Esophagus (tissue), 2 donors: ENCODE data around the gene FHIT. TPM values are rescaled to one million over a fixed set of nuclear protein-coding genes. Genes with fewer than 3 reads are reported as not detected.
"Not testable (repeated sequence)": the region's sequence is repeated elsewhere in the genome, so short reads cannot be mapped to it uniquely, and the experiment has no call there.

Source experiments
- H3K27ac ChIP-seq, 2 donors: one replicate each; pipeline ENCODE4 v1.5.1; 2013; ENCODE audit warnings: low read depth in 2 of 2, mild to moderate bottlenecking in 2 of 2, inconsistent platforms in 1 of 2, low read length in 1 of 2, moderate library complexity in 1 of 2
- H3K27me3 ChIP-seq, 2 donors: one replicate each; pipeline ENCODE4 v1.6.1; 2013; ENCODE audit warnings: low read length in 2 of 2, control low read depth in 1 of 2, mild to moderate bottlenecking in 1 of 2; ENCODE audit not compliant: insufficient read depth in 2 of 2, control insufficient read depth in 1 of 2
- H3K36me3 ChIP-seq, 2 donors: one replicate each; pipeline ENCODE4 v1.6.1; 2013; ENCODE audit warnings: low read length in 1 of 2; ENCODE audit not compliant: control insufficient read depth in 2 of 2, insufficient read depth in 2 of 2
- H3K4me1 ChIP-seq, 2 donors: one replicate each; pipeline ENCODE4 v1.6.1; 2013; ENCODE audit warnings: low read length in 1 of 2; ENCODE audit not compliant: control insufficient read depth in 2 of 2, insufficient read depth in 2 of 2
- H3K4me3 ChIP-seq, 2 donors: one replicate each; pipeline ENCODE4 v1.5.1; 2013; ENCODE audit warnings: low read length in 2 of 2, mild to moderate bottlenecking in 2 of 2, low read depth in 1 of 2, moderate library complexity in 1 of 2
- H3K9me3 ChIP-seq, 2 donors: one replicate each; pipeline ENCODE4 v1.6.1; 2013; ENCODE audit warnings: mild to moderate bottlenecking in 2 of 2, low read depth in 1 of 2, low read length in 1 of 2, moderate library complexity in 1 of 2; ENCODE audit not compliant: control insufficient read depth in 2 of 2, insufficient read depth in 1 of 2
- WGBS, 2 donors: extraction: QIAGEN DNeasy Blood & Tissue Kit; methylation state at CpG; one replicate each; pipeline ENCODE4 v1.1.7; 2013; 5-methylcytosine and 5-hydroxymethylcytosine counted together
- polyA plus RNA-seq, 2 donors: library from polyadenylated mRNA; stranded (reverse); fragments of 200-250 nt; gene quantifications; one replicate each; pipeline ENCODE4 v1.2.3, GENCODE V29; 2013
- donor health status: healthy with polysubstance abuse.
- donor health status: Bipolar disorder and iron deficiency.

FHIT gene
- polyA plus RNA-seq, 2 donors: 3.4 to 5.0 TPM

DNA sequence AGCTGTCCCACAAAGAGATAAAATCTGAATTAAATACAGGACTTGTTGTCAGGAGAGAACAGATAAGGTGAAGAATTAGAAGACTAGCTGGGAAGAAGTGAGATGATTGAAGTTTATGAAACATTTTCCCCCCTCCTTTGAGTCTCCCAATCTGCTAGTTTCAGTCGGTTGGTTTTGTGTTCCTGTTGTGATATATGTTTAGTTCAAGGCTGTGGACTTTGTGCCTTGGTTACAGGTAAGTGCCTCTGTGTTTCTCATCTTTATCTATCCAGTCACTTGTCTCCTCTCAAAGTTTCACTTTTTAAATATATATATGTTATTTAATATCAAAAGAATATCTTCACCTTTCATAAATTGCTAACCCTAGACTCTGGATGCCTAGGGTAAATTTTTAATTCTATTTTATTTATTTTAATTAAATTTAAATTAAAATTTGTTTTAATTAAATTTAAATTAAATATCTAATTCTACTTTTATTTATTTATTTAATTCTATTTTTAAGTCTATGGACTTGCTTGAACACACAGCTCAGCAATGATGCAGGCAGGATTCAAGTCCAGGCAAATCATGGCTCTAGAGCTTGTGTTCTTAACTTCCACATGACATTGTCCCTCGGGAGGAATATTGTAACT lies 190.0 kb downstream of the FHIT start:
- H3K27me3 ChIP-seq: no peaks in the 10 kb centered on the region
- no peaks in the 10 kb centered on the region for H3K36me3 ChIP-seq
- no peak overlapping the region for H3K27ac ChIP-seq
- WGBS, 2 donors: 64 to 75% methylated on average over 2 of the region's 2 CpGs
- H3K9me3 ChIP-seq: no peaks in the 10 kb centered on the region
- H3K4me3 ChIP-seq: no peak overlapping the region
- peaks cover 0 to 2% of the 10 kb centered on the region in 2 donors for H3K4me1 ChIP-seq

DNA sequence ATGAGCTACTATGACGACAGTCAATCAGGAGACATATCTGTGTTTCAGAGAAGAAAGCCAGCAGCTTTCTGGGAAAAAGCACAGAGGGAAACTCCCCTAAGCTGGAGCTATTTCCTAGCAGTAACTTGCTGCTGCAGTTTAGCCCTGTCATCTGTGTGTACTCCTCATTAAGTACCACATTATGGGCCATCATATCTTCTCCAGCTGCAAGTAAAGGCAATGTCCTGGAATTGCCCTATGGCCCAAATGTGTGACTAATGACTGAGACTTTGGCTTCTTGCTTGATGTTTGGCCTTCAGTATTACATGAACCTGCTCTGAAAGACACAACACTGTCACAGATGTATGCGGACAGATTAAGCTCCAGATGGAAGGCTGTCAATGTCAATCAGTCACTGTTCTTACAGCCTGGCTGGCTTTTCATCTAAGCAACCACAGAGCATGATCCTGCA lies 190.8 kb downstream of the FHIT start:
- Histone ChIP-seq H3K36me3 (no peaks in the 10 kb centered on the region), H3K4me3 (no peak overlapping the region), H3K9me3 (no peaks in the 10 kb centered on the region), H3K4me1 (peaks cover 0 to 2% of the 10 kb centered on the region in 2 donors), H3K27me3 (no peaks in the 10 kb centered on the region), H3K27ac (no peak overlapping the region)
- 50 to 64% methylated on average over 2 of the region's 2 CpGs for WGBS, 2 donors

DNA sequence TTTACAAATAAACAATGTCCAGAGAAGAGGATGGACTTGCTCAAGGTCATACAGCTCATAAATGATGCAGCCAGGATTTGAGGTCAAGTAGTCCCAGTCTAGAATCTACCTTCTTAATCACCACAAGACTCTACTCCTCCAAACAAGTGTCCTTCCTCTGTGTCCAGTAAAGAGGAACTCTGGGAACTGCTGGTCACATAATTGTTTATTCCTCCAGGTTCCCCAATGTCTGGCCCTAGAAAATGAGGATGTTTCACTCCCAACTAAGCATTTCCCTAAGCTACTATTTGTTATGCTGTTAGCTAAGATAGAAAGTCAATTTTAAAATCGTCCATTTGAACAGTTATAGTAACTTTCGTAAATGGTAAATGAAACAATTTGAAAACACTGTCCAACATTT lies 192.4 kb downstream of the FHIT start:
- 90 to 94% methylated on average over 2 of the region's 2 CpGs for WGBS, 2 donors

DNA sequence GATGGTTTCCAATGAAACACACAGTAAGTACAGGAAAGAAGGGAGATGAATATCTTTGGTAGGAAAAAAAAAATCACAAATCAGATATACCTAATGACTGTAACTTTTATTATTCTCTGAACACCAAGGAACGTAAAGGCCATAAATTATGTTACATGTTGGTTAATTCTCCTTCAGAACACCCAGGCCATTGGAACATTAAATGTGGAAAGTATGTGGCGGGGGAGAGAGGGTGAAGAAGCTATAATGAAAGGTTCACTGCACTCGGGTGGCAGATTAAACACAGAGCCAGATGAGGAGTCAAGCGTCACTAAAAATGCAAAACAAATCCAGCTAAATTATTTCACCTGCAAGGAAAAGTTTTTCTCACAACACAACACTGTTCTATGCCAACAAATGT lies 193.8 kb downstream of the FHIT start:
- Histone ChIP-seq H3K4me3 (no peak overlapping the region), H3K9me3 (no peaks in the 10 kb centered on the region), H3K4me1 (peaks cover 0 to 2% of the 10 kb centered on the region in 2 donors), H3K36me3 (no peaks in the 10 kb centered on the region), H3K27ac (no peak overlapping the region), H3K27me3 (no peaks in the 10 kb centered on the region)
- WGBS, 2 donors: 75 to 79% methylated on average over 4 of the region's 4 CpGs

More for the DNA sequence above, 192.4 kb downstream of the FHIT start:
- H3K4me3 ChIP-seq: no peak overlapping the region
- H3K4me1 ChIP-seq: peaks cover 0 to 2% of the 10 kb centered on the region in 2 donors
- no peak overlapping the region for H3K27ac ChIP-seq
- no peaks in the 10 kb centered on the region for H3K9me3 ChIP-seq
- H3K36me3 ChIP-seq: no peaks in the 10 kb centered on the region
- H3K27me3 ChIP-seq: no peaks in the 10 kb centered on the region

DNA sequence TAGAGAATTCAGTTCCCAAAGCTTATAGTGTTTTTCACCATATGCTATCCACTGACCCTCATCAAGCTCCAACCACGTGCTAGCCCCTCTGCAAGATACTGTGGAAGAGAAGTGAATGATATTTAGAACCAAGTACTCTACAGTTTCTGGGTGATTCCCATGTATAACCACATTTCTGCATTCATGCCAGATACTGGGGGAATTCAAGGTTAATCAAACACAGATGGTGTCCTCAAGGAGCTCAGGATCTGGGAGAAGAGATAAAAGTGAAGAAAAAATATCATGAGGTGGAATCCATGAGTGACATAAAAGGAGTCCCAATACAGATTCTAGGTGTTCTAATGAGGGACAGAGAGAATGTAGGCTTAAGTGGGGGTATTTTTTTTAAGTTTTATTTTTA lies 195.8 kb downstream of the FHIT start:
- Histone ChIP-seq H3K4me1 (peaks cover 0 to 2% of the 10 kb centered on the region in 2 donors), H3K4me3 (no peak overlapping the region), H3K9me3 (no peaks in the 10 kb centered on the region), H3K27ac (no peak overlapping the region), H3K27me3 (no peaks in the 10 kb centered on the region), H3K36me3 (no peaks in the 10 kb centered on the region)
- WGBS, 2 donors: 87 to 92% methylated on average over 1 of the region's 1 CpG

DNA sequence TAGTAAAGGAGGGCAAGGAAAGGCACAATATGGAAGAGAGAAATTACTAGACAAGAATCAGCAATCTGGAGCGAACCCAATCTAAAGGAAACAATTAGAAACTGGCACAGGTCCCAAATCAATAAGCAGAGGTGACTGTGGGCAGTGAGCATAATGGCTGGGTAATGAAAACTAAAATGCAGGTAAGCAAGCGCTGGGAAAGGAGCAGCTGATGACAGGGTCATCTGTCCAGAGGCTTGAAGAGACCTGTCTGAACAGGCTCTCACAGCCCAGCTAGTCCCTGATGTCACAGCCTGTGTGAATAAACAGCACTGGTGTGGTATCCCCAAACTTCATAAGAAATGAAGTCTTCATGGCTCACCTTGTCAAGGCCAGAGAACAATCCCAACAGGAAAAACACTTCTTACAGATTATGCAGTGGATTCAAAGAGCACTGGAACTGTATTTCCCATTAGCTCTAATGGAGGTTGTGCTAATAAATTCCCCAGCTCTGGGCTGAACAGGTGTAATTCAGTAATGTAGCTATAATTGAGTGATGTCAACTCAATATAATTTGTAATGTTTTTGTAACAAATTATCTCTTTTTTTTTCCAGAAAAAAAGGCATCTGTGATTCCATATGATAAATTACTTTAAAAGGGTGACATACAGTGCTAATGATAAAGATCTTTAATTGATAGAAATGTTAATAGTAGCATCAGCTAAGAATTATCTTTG lies 197.3 kb downstream of the FHIT start:
- Histone ChIP-seq H3K9me3 (no peaks in the 10 kb centered on the region), H3K36me3 (no peaks in the 10 kb centered on the region), H3K4me1 (no peaks in the 10 kb centered on the region), H3K4me3 (no peak overlapping the region), H3K27ac (no peak overlapping the region), H3K27me3 (no peaks in the 10 kb centered on the region)
- 69 to 86% methylated on average over 2 of the region's 2 CpGs for WGBS, 2 donors

DNA sequence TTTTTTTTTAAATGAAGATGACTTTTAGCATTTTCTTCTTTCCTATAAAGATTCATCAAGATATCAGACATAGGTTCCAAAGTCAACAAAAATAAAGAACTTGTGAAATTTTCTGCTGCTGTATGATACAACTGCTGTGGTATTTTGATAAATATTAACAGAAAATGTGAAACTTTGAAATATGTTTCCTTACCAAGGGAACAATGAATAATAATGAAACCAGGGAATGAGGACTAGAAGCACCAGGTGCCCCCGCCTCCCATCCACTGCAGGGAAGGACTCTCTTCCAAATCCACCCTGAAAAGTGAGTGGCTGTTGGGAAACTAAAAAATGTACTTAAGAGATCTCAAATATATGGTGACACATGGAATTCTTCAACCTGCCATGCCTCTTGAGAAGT lies 198.4 kb downstream of the FHIT start:
- Histone ChIP-seq H3K9me3 (no peaks in the 10 kb centered on the region), H3K4me1 (no peaks in the 10 kb centered on the region), H3K27me3 (no peaks in the 10 kb centered on the region), H3K36me3 (no peaks in the 10 kb centered on the region), H3K27ac (no peak overlapping the region), H3K4me3 (no peak overlapping the region)
- 92 to 94% methylated on average over 1 of the region's 1 CpG for WGBS, 2 donors

DNA sequence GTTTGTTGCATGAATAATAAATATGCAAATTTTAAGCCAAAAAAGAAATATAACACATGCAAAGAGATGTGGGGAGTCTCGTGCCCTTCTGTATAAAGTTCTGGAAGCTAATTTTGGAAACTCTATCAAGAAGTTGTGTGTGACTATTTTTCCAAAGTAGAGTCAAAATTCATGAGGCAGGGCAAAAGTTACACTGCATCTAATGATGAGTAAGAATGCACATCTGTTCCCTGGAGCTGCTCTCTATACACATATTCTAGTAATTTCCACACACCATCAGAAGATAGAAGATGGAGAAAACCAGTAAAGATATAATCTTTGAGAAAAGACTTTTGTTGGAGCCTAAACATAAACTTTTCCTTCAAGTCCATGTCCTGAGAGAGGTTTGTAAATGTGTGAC lies 199.6 kb downstream of the FHIT start:
- 76 to 79% methylated on average over 1 of the region's 1 CpG for WGBS, 2 donors
- Histone ChIP-seq H3K36me3 (no peaks in the 10 kb centered on the region), H3K4me3 (no peak overlapping the region), H3K27me3 (no peaks in the 10 kb centered on the region), H3K4me1 (no peaks in the 10 kb centered on the region), H3K27ac (no peak overlapping the region), H3K9me3 (no peaks in the 10 kb centered on the region)

DNA sequence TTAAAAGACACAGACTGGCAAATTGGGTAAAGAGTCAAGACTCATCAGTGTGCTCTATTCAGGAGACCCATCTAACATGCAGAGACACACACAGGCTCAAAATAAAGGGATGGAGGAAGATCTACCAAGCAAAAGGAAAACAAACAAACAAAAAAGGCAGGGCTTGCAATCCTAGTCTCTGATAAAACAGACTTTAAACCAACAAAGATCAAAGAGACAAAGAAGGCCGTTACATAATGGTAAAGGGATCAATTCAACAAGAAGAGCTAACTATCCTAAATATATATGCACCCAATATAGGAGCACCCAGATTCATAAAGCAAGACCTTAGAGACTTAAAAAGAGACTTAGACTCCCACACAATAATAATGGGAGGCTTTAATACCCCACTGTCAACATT lies 206.1 kb downstream of the FHIT start:
- not testable (repeated sequence) for H3K36me3 ChIP-seq, H3K4me1 ChIP-seq, H3K4me3 ChIP-seq, H3K9me3 ChIP-seq, H3K27me3 ChIP-seq, H3K27ac ChIP-seq
- 72 to 87% methylated on average over 1 of the region's 1 CpG for WGBS, 2 donors

DNA sequence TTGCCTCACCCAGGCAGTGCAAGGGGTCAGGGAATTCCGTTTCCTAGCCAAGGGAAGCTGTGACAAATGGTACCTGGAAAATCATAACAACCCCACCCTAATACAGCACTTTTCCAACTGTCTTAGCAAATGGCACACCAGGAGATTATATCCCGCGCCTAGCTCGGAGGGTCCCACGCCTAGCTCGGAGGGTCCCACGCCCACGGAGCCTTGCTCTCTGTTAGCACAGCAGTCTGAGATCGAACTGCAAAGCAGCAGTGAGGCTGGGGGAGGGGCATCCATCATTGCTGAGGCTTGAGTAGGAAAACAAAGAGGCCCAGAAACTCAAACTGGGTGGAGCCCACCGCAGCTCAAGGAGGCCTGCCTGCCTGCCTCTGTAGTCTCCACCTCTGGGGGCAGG lies 208.1 kb downstream of the FHIT start:
- peaks cover 0 to 8% of the 10 kb centered on the region in 2 donors for H3K9me3 ChIP-seq
- no peaks in the 10 kb centered on the region for H3K27me3 ChIP-seq
- H3K4me3 ChIP-seq: no peak overlapping the region
- WGBS, 2 donors: 93 to 94% methylated on average over 10 of the region's 10 CpGs
- no peaks in the 10 kb centered on the region for H3K4me1 ChIP-seq
- no peaks in the 10 kb centered on the region for H3K36me3 ChIP-seq
- H3K27ac ChIP-seq: no peak overlapping the region
